GM12878 (cell line): Measurements from ENCODE around the gene ARTN. TPM values are rescaled to one million over a fixed set of nuclear protein-coding genes. Genes with fewer than 3 reads are reported as not detected.

ENCODE experiments used
- ATAC-seq: fragments of 200-7000 bp; cut with Tn5 transposase; 3 replicates; pipeline ENCODE4 v1.9.1; 2020; ENCODE audit warnings: mild to moderate bottlenecking, moderate library complexity
- BruUV-seq: library from RNA; stranded (reverse); fragments of 400-500 nt; replicated peaks from 2 replicates; lab custom pipeline; 2021; lab: Mats Ljungman, UMichigan
- CTCF ChIA-PET: fragments of 300-600 bp; sonication (Branson Sonifier 250); formaldehyde crosslinking; extraction: SDS; loops from one replicate; lab custom pipeline; 2021; ENCODE audit warnings: inconsistent platforms; lab: Yijun Ruan, JAX
- POLR2A ChIA-PET: fragments of 350-600 bp; formaldehyde crosslinking; extraction: SDS; loops from one replicate; lab custom pipeline; 2021; ENCODE audit warnings: inconsistent platforms; lab: Charles Lee
- RAD21 ChIA-PET: fragments of 300-600 bp; sonication (Branson Sonifier 250); formaldehyde crosslinking; loops from one replicate; lab custom pipeline; 2023; ENCODE audit warnings: antibody characterized with exemption; ENCODE audit not compliant: unreplicated experiment; lab: Charles Lee
- SMC1A ChIA-PET: fragments of 300-600 bp; sonication (Branson Sonifier 250); formaldehyde crosslinking; loops from one replicate; lab custom pipeline; 2023; ENCODE audit not compliant: unreplicated experiment, uncharacterized antibody; lab: Charles Lee
- DNase-seq: peaks from one replicate; pipeline ENCODE4 v3.0.0-alpha.2; 2011; ENCODE audit warnings: low read depth, low spot score
- FAIRE-seq: peaks from 3 replicates; lab custom pipeline; 2011; peaks lifted over from hg19 to GRCh38; lab: Jason Lieb, UNC
- H2AFZ ChIP-seq: 2 replicates; pipeline ENCODE4 v1.6.0; 2011; ENCODE audit warnings: low read depth, low read length, control low read depth; ENCODE audit not compliant: control insufficient read depth
- H3K27ac ChIP-seq: 2 replicates; pipeline ENCODE4 v1.5.1; 2011; ENCODE audit warnings: control low read depth; ENCODE audit not compliant: control insufficient read depth, insufficient read depth
- H3K27me3 ChIP-seq, 2 experiments: replicated peaks in 1 of 2; 2 replicates each; pipeline versions ENCODE4 v1.6.0 to v1.6.1; 2011; ENCODE audit warnings: low read length in 1 of 2; ENCODE audit not compliant: control insufficient read depth in 2 of 2, insufficient read depth in 2 of 2
- H3K36me3 ChIP-seq, 2 experiments: 2 replicates each; pipeline ENCODE4 v1.5.1; 2011; ENCODE audit warnings: low read length in 1 of 2; ENCODE audit not compliant: control insufficient read depth in 2 of 2, insufficient read depth in 2 of 2
- H3K4me1 ChIP-seq: 2 replicates; pipeline ENCODE4 v1.6.1; 2011; ENCODE audit warnings: mild to moderate bottlenecking, low read length, moderate library complexity, mixed read lengths; ENCODE audit not compliant: control insufficient read depth, insufficient read depth
- H3K4me2 ChIP-seq: 2 replicates; pipeline ENCODE4 v1.6.0; 2011; ENCODE audit warnings: control low read depth; ENCODE audit not compliant: control insufficient read depth, insufficient read depth
- H3K4me3 ChIP-seq: fragments of 200-600 bp; sonication (generic); 2 replicates; pipeline ENCODE4 v1.5.1; 2016
- H3K79me2 ChIP-seq: 2 replicates; pipeline ENCODE4 v1.6.0; 2011; ENCODE audit warnings: low read length; ENCODE audit not compliant: control insufficient read depth, insufficient read depth
- H3K9ac ChIP-seq: 2 replicates; pipeline ENCODE4 v1.8.0; 2011; ENCODE audit warnings: low read length, control low read depth, mixed read lengths; ENCODE audit not compliant: control insufficient read depth, insufficient read depth
- H3K9me3 ChIP-seq: replicated peaks from 3 replicates; pipeline ENCODE4 v1.5.1; 2011; ENCODE audit warnings: mild to moderate bottlenecking, low read length; ENCODE audit not compliant: control insufficient read depth, insufficient read depth
- H4K20me1 ChIP-seq: 2 replicates; pipeline ENCODE4 v1.6.0; 2011; ENCODE audit not compliant: control insufficient read depth, insufficient read depth
- BCL11A ChIP-seq: IDR thresholded peaks from 2 replicates; pipeline ENCODE4 v1.6.1; 2011; ENCODE audit warnings: low read depth, low read length
- BCLAF1 ChIP-seq: fragments of 450-650 bp; IDR thresholded peaks from 2 replicates; pipeline ENCODE4 v1.6.1; 2017; ENCODE audit warnings: antibody characterized with exemption, mild to moderate bottlenecking, moderate library complexity
- ELK1 ChIP-seq: IDR thresholded peaks from 2 replicates; pipeline ENCODE4 v1.6.1; 2012; ENCODE audit warnings: low read depth, low read length, improper control_type of control experiment
- EZH2 ChIP-seq: IDR thresholded peaks from 2 replicates; pipeline ENCODE4 v1.6.1; 2012; ENCODE audit warnings: low read depth, mild to moderate bottlenecking, control low read depth, inconsistent platforms, low read length, borderline replicate concordance; ENCODE audit not compliant: control insufficient read depth
- NFIC ChIP-seq: IDR thresholded peaks from 2 replicates; pipeline ENCODE4 v1.6.1; 2012; ENCODE audit warnings: low read depth, mild to moderate bottlenecking, inconsistent platforms, low read length, moderate library complexity
- RAD21 ChIP-seq: IDR thresholded peaks from 2 replicates; pipeline ENCODE4 v1.6.1; 2011; ENCODE audit warnings: mild to moderate bottlenecking, low read depth, low read length, moderate library complexity; ENCODE audit not compliant: insufficient read depth
- RB1 ChIP-seq: fragments of 450-650 bp; formaldehyde crosslinking; IDR thresholded peaks from 2 replicates; pipeline ENCODE4 v1.6.1; 2017; ENCODE audit warnings: mild to moderate bottlenecking, borderline replicate concordance
- TBL1XR1 ChIP-seq: IDR thresholded peaks from 2 replicates; pipeline ENCODE4 v1.6.1; 2012; ENCODE audit warnings: low read depth, low read length, improper control_type of control experiment
- YBX1 ChIP-seq: fragments of 450-650 bp; IDR thresholded peaks from 2 replicates; pipeline ENCODE4 v1.6.1; 2016; ENCODE audit warnings: antibody characterized with exemption
- ZBTB4 ChIP-seq: fragments of 450-650 bp; formaldehyde crosslinking; IDR thresholded peaks from 2 replicates; pipeline ENCODE4 v1.4.0; 2022; ENCODE audit warnings: mild to moderate bottlenecking, moderate library complexity
- ZNF207 ChIP-seq: fragments of 450-650 bp; IDR thresholded peaks from 2 replicates; pipeline ENCODE4 v1.6.1; 2014; ENCODE audit warnings: antibody characterized with exemption, mild to moderate bottlenecking, borderline replicate concordance
- WGBS: methylation state at CpG from one replicate; pipeline ENCODE4 v1.1.6; 2016; ENCODE audit warnings: low lambda C conversion rate; ENCODE audit not compliant: insufficient replicate concordance, insufficient coverage; ENCODE audit errors: missing lambda C conversion rate; 5-methylcytosine and 5-hydroxymethylcytosine counted together
- in situ Hi-C: fragments of 300-500 bp; cut with MboI; formaldehyde crosslinking; loops from 9 replicates; pipeline ENCODE4 v1.14.3; 2018; ENCODE audit warnings: mixed read lengths
- intact Hi-C: fragments of 100-400 bp; cut with micrococcal nuclease; formaldehyde crosslinking; loops from one replicate; pipeline ENCODE4 v1.14.2; 2022; ENCODE audit not compliant: unreplicated experiment
- polyA plus RNA-seq, 11 experiments: library from polyadenylated mRNA; depleted of rRNA in 4 of 11; unstranded in 6 of 11; stranded (reverse) in 5 of 11; fragments of >200 nt; fragmentation: Nextera tagmentation in 4 of 11; fragmentation: Illumina TruSeq in 1 of 11; extraction: Ambion mirVana in 4 of 11; extraction: Trizol in 1 of 11; gene quantifications; 1 replicate in 1 of 11; 2 replicates in 10 of 11; pipeline versions ENCODE4 v1.2.1 to v1.2.3, GENCODE V29; 2011 to 2016; ENCODE audit warnings: inconsistent platforms in 2 of 11, missing spikeins in 2 of 11, low read depth in 1 of 11
- total RNA-seq, 4 experiments: library from RNA; depleted of rRNA in 3 of 4; stranded (reverse); fragments of >200 nt in 3 of 4; fragmentation: Illumina TruSeq in 1 of 4; extraction: Trizol in 1 of 4; gene quantifications; 2 replicates each; pipeline versions ENCODE4 v1.2.1 to v1.2.3, GENCODE V29; 2013 to 2021

The ARTN gene
- total and polyA plus RNA-seq, 10 of the 15 experiments (the other 5 are each of a cell fraction or from before 2014, with no cell fraction given) = 0.06 to 2.1 (median 0.34) TPM; not detected in 1

- no peak for TF ChIP-seq YBX1
- no peak for TF ChIP-seq RB1
- no peak for TF ChIP-seq ZBTB4 (CRISPR knock-in tag)
These were observed 32.2 kb upstream of the ARTN start (continued) for GRCh38 chr1:43901196-43901961.

GRCh38 chr1:43902058-43902831 is 31.4 kb upstream of the ARTN start:
- no peak for FAIRE-seq
- RAD21 ChIA-PET = no interaction called here
- TF ChIP-seq TBL1XR1 (no peak), EZH2 (no peak), ELK1 (no peak), NFIC (no peak), BCL11A (no peak), BCLAF1 (no peak), ZNF207 (no peak), RAD21 (no peak)

More at GRCh38 chr1:43902058-43902831, 31.4 kb upstream of the ARTN start:
- no TSS peak for BruUV-seq
- no peak for DNase-seq
- 96% methylated on average over 4 of the region's 4 CpGs for WGBS
- no peaks in the 10 kb centered on the region for H3K79me2 ChIP-seq
- no peak overlapping the region for H3K27ac ChIP-seq
- POLR2A ChIA-PET = no interaction called here
- in situ Hi-C loops = no loop called here
- no peak overlapping the region for H3K4me2 ChIP-seq
- no peaks in the 10 kb centered on the region for H3K27me3 ChIP-seq
- H3K36me3 ChIP-seq = no peaks in the 10 kb centered on the region; a peak in 2 of 4 replicates
- H3K4me3 ChIP-seq = no peak overlapping the region
- H2AFZ ChIP-seq = no peak overlapping the region
- no peaks in the 10 kb centered on the region for H3K9me3 ChIP-seq
- H3K9ac ChIP-seq = no peak overlapping the region
- SMC1A ChIA-PET = interaction anchor here (1.3 kb wide), 1 partner anchor 10 kb away, joined by 3 read pairs; no protein-coding TSS in a partner anchor
- intact Hi-C loops = no loop called here
- H3K4me1 ChIP-seq = no peaks in the 10 kb centered on the region
- no peak for ATAC-seq
- CTCF ChIA-PET = interaction anchor here (1.0 to 3.8 kb wide), 3 partner anchors 33 to 139 kb away, joined by 3 to 13 read pairs (median 7); no protein-coding TSS in a partner anchor
- H4K20me1 ChIP-seq = no peaks in the 10 kb centered on the region
